B cell (primary cell): ENCODE results near the gene ADSS2. TPM values are rescaled to one million over a fixed set of nuclear protein-coding genes. Genes with fewer than 3 reads are reported as not detected.

Experiments used
- ATAC-seq: fragments of 200-7000 bp; cut with Tn5 transposase; one replicate; pipeline ENCODE4 v1.10.0; 2021; ENCODE audit warnings: low read depth, mild to moderate bottlenecking, moderate number of reproducible peaks, moderate library complexity
- CTCF ChIA-PET: fragments of 350-600 bp; sonication (Branson Sonifier 250); formaldehyde crosslinking; loops from one replicate; lab custom pipeline; 2021; ENCODE audit warnings: antibody characterized with exemption, inconsistent platforms; lab: Charles Lee
- POLR2A ChIA-PET: fragments of 350-600 bp; sonication (Branson Sonifier 250); formaldehyde crosslinking; loops from one replicate; lab custom pipeline; 2021; ENCODE audit warnings: antibody characterized with exemption; lab: Charles Lee
- DNase-seq: peaks from one replicate; pipeline ENCODE4 v3.0.0; 2013
- H2AFZ ChIP-seq: 2 replicates; pipeline ENCODE4 v1.6.1; 2012; ENCODE audit warnings: mild to moderate bottlenecking, low read depth, low read length; ENCODE audit not compliant: insufficient read depth, poor library complexity, severe bottlenecking
- H3K27ac ChIP-seq, 2 donors: 1 replicate in 1 of 2; 2 replicates in 1 of 2; pipeline ENCODE4 v1.5.1; 2012 to 2013; ENCODE audit warnings: low read length in 2 of 2, mild to moderate bottlenecking in 2 of 2, moderate library complexity in 1 of 2
- H3K27me3 ChIP-seq, 4 experiments: fragments of 200-600 bp in 1 of 4; sonication (generic) in 1 of 4; replicated peaks in 1 of 4; 1 replicate in 2 of 4; 2 replicates in 2 of 4; pipeline versions ENCODE4 v1.6.1 to v1.7.0; 2013 to 2016; ENCODE audit warnings: low read length in 3 of 4, mild to moderate bottlenecking in 2 of 4, mixed read lengths in 1 of 4, moderate library complexity in 1 of 4; ENCODE audit not compliant: insufficient read depth in 4 of 4, control insufficient read depth in 3 of 4; ENCODE audit errors: control extremely low read depth in 1 of 4
- H3K36me3 ChIP-seq, 2 experiments: replicated peaks in 1 of 2; 1 replicate in 1 of 2; 2 replicates in 1 of 2; pipeline versions ENCODE4 v1.6.1 to v1.7.1; 2013; ENCODE audit warnings: low read length in 1 of 2; ENCODE audit not compliant: insufficient read depth in 2 of 2, control insufficient read depth in 1 of 2; ENCODE audit errors: control extremely low read depth in 1 of 2, extremely low read depth in 1 of 2
- H3K4me1 ChIP-seq, 2 donors: fragments of 200-600 bp in 1 of 2; sonication (generic) in 1 of 2; 1 replicate in 1 of 2; 2 replicates in 1 of 2; pipeline versions ENCODE4 v1.5.1 to v1.6.1; 2013 to 2017; ENCODE audit warnings: low read length in 2 of 2; ENCODE audit not compliant: control insufficient read depth in 2 of 2, insufficient read depth in 2 of 2
- H3K4me2 ChIP-seq: replicated peaks from 2 replicates; pipeline ENCODE3; 2012; ENCODE audit warnings: mild to moderate bottlenecking, low read depth, low read length; ENCODE audit not compliant: poor library complexity, severe bottlenecking
- H3K4me3 ChIP-seq, 5 experiments: fragments of 200-600 bp in 1 of 5; sonication (generic) in 1 of 5; 1 replicate in 3 of 5; 2 replicates in 2 of 5; pipeline versions ENCODE4 v1.5.1 to v1.7.0; 2011 to 2016; ENCODE audit warnings: low read length in 4 of 5, mild to moderate bottlenecking in 4 of 5, low read depth in 2 of 5, control low read depth in 1 of 5, moderate library complexity in 1 of 5; ENCODE audit not compliant: insufficient read depth in 1 of 5; ENCODE audit errors: control extremely low read depth in 1 of 5, extremely low read depth in 1 of 5
- H3K79me2 ChIP-seq: fragments of 200-600 bp; sonication (generic); one replicate; pipeline ENCODE4 v1.6.0; 2016; ENCODE audit warnings: low read length; ENCODE audit not compliant: control insufficient read depth, insufficient read depth
- H3K9ac ChIP-seq: fragments of 200-600 bp; sonication (generic); 2 replicates; pipeline ENCODE4 v1.6.1; 2017; ENCODE audit warnings: mild to moderate bottlenecking, low read length, moderate library complexity
- H3K9me3 ChIP-seq, 3 donors: one replicate each; pipeline versions ENCODE4 v1.6.1 to v1.7.1; 2013; ENCODE audit warnings: low read length in 2 of 3; ENCODE audit not compliant: control insufficient read depth in 2 of 3, insufficient read depth in 1 of 3; ENCODE audit errors: control extremely low read depth in 1 of 3
- H4K20me1 ChIP-seq: 2 replicates; pipeline ENCODE4 v1.6.0; 2012; ENCODE audit warnings: mild to moderate bottlenecking, low read length; ENCODE audit not compliant: insufficient read depth, control insufficient read depth, poor library complexity, severe bottlenecking
- H3K27ac Mint-ChIP-seq: one replicate; pipeline ENCODE4 v1.8.0; 2021; ENCODE audit warnings: mixed read lengths
- H3K27me3 Mint-ChIP-seq: one replicate; pipeline ENCODE4 v1.8.0; 2021; ENCODE audit warnings: mixed read lengths
- H3K4me1 Mint-ChIP-seq: one replicate; pipeline ENCODE4 v1.8.0; 2021; ENCODE audit warnings: mixed read lengths
- H3K4me3 Mint-ChIP-seq: one replicate; pipeline ENCODE4 v1.8.0; 2021; ENCODE audit warnings: mixed read lengths
- H3K9me3 Mint-ChIP-seq: one replicate; pipeline ENCODE4 v1.8.0; 2022; ENCODE audit warnings: mixed read lengths; ENCODE audit not compliant: insufficient read depth
- CTCF ChIP-seq: fragments of 200-600 bp; IDR thresholded peaks from one replicate; pipeline ENCODE4 v1.8.0; 2022; ENCODE audit warnings: antibody characterized with exemption, mild to moderate bottlenecking
- EZH2 ChIP-seq: IDR thresholded peaks from 2 replicates; pipeline ENCODE4 v1.6.1; 2012; ENCODE audit warnings: borderline replicate concordance, low read depth, mild to moderate bottlenecking, moderate library complexity, low read length; ENCODE audit not compliant: insufficient read depth, poor library complexity, severe bottlenecking
- WGBS: methylation state at CpG from one replicate; pipeline ENCODE4 v1.1.5; 2013; ENCODE audit warnings: missing lambda C conversion rate; ENCODE audit not compliant: insufficient coverage; 5-methylcytosine and 5-hydroxymethylcytosine counted together
- intact Hi-C: fragments of 100-400 bp; cut with micrococcal nuclease; formaldehyde crosslinking; loops from one replicate; pipeline ENCODE4 v1.10.0; 2022
- polyA plus RNA-seq: library from polyadenylated mRNA; depleted of rRNA; stranded (reverse); fragments of >200 nt; gene quantifications from 2 replicates; pipeline ENCODE4 v1.2.3, GENCODE V29; 2012
- total RNA-seq, 2 donors: library from RNA; stranded (reverse); fragments of 120-200 nt in 1 of 2; gene quantifications; 1 replicate in 1 of 2; 2 replicates in 1 of 2; pipeline versions ENCODE4 v1.2.3 to v1.2.4, GENCODE V29; 2013 to 2022

Gene ADSS2
- total and polyA plus RNA-seq, 2 donors (not counting 1 experiment from before 2014, with no cell fraction given) = 13.0 to 48.4 TPM

GRCh38 chr1:244383278-244383884 is 68.3 kb downstream of the ADSS2 start:
- CTCF ChIA-PET = no interaction called here
- peaks cover 2% of the 10 kb centered on the region for H3K4me1 Mint-ChIP-seq
- TF ChIP-seq EZH2 (no peak), CTCF (no peak)
- no peak overlapping the region for H3K4me3 ChIP-seq
- H3K9me3 ChIP-seq = no peaks in the 10 kb centered on the region
- H3K4me2 ChIP-seq = no peak overlapping the region
- no peak overlapping the region for H3K9ac ChIP-seq
- H3K27me3 ChIP-seq = no peaks in the 10 kb centered on the region
- no peak overlapping the region for H3K4me3 Mint-ChIP-seq
- no peak for DNase-seq
- no peaks in the 10 kb centered on the region for H3K4me1 ChIP-seq
- no peak overlapping the region for H3K27ac Mint-ChIP-seq
- ATAC-seq = no peak
- intact Hi-C loops = no loop called here
- no peaks in the 10 kb centered on the region for H3K79me2 ChIP-seq
- no peaks in the 10 kb centered on the region for H3K36me3 ChIP-seq
- 94% methylated on average over 2 of the region's 4 CpGs for WGBS
- H3K9me3 Mint-ChIP-seq = no peaks in the 10 kb centered on the region
- H3K27me3 Mint-ChIP-seq = no peaks in the 10 kb centered on the region
- H2AFZ ChIP-seq = no peak overlapping the region
- no peaks in the 10 kb centered on the region for H4K20me1 ChIP-seq
- POLR2A ChIA-PET = no interaction called here
- H3K27ac ChIP-seq = no peak overlapping the region

GRCh38 chr1:244381878-244382565 is 69.7 kb downstream of the ADSS2 start:
- no peaks in the 10 kb centered on the region for H3K4me1 Mint-ChIP-seq
- H3K4me3 Mint-ChIP-seq = no peak overlapping the region
- Histone ChIP-seq H3K27ac (no peak overlapping the region), H3K79me2 (no peaks in the 10 kb centered on the region), H3K4me1 (no peaks in the 10 kb centered on the region), H3K9ac (no peak overlapping the region), H4K20me1 (no peaks in the 10 kb centered on the region), H3K36me3 (no peaks in the 10 kb centered on the region), H3K9me3 (no peaks in the 10 kb centered on the region), H2AFZ (no peak overlapping the region), H3K4me2 (no peak overlapping the region), H3K4me3 (no peak overlapping the region), H3K27me3 (no peaks in the 10 kb centered on the region)
- no peaks in the 10 kb centered on the region for H3K9me3 Mint-ChIP-seq
- ATAC-seq = no peak
- ChIA-PET CTCF (interaction anchor here (0.7 kb wide), 1 partner anchor 63 kb away, joined by 3 read pairs; no protein-coding TSS in a partner anchor), POLR2A (no interaction called here)
- intact Hi-C loops = no loop called here
- no peaks in the 10 kb centered on the region for H3K27me3 Mint-ChIP-seq
- TF ChIP-seq CTCF (no peak), EZH2 (no peak)
- 91% methylated on average over 6 of the region's 7 CpGs for WGBS
- H3K27ac Mint-ChIP-seq = no peak overlapping the region
- no peak for DNase-seq
